ENCODE data around the gene REP15. TPM values are rescaled to one million over a fixed set of nuclear protein-coding genes. Genes with fewer than 3 reads are reported as not detected.
A peak's percentile ranks its signal among the peaks of the same experiment; 100 is the strongest.
"Not testable (repeated sequence)": the region's sequence is repeated elsewhere in the genome, so short reads cannot be mapped to it uniquely, and the experiment has no call there.

Gene REP15
- total and polyA plus RNA-seq, 5 donors from 2014 or later = 0.56 TPM; not detected in 4

DNA sequence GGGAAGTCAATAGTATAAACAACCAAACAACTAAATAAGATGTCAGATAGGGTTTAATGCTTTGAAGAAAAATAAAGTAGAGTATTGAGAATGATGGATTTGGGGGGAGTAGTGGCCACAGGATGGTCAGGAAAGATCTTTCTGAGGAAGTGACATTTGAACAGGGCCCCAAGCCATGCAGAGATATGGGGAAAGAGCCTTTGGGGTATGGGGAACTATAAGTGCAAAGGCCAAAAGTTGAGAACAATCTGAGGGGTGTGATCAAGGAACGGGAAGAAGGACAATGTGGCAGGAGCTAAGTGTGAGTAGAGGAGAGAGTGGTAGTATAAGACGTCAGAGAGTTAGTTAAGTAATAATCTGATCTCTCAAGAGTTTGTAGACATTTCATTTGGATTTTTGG lies 15.7 kb downstream of the REP15 start:
- H3K4me1 Mint-ChIP-seq = peaks cover 9 to 43% (median 33%) of the 10 kb centered on the region in 4 donors
- H3K36me3 Mint-ChIP-seq = no peaks in the 10 kb centered on the region
- H3K27ac Mint-ChIP-seq = peak overlapping the region; percentile 21 to 97 (median 95)
- peak overlapping the region; percentile 70 for H3K27ac ChIP-seq (ENCODE audit: insufficient read depth, low read length, poor library complexity, severe bottlenecking)
- peaks cover 27% of the 10 kb centered on the region for H3K4me1 ChIP-seq (ENCODE audit: control insufficient read depth, insufficient read depth, low read length, poor library complexity, severe bottlenecking)
- peak overlapping the region; percentile 93 for H3K4me3 ChIP-seq (ENCODE audit: low read depth, low read length)
- ATAC-seq (ENCODE audit: low read depth in 2 of 2) (no peak), DNase-seq (no peak)
- H3K9me3 ChIP-seq (ENCODE audit: control insufficient read depth in 2 of 2, low read length in 2 of 2) = no peaks in the 10 kb centered on the region
- H3K27me3 Mint-ChIP-seq = peaks cover 5% of the 10 kb centered on the region
- peak overlapping the region; percentile 90 to 97 (median 96) for H3K4me3 Mint-ChIP-seq
- H3K9me3 Mint-ChIP-seq = no peaks in the 10 kb centered on the region
- peaks cover 2% of the 10 kb centered on the region for H3K27me3 ChIP-seq (ENCODE audit: control insufficient read depth, insufficient read depth, low read length)
- peaks cover 17% of the 10 kb centered on the region for H3K36me3 ChIP-seq (ENCODE audit: control insufficient read depth, insufficient read depth, low read length)

- no peaks in the 10 kb centered on the region for H3K9me3 ChIP-seq (ENCODE audit: control insufficient read depth in 2 of 2, low read length in 2 of 2)
- no peaks in the 10 kb centered on the region for H3K27me3 Mint-ChIP-seq
- no peaks in the 10 kb centered on the region for H3K4me1 ChIP-seq (ENCODE audit: control insufficient read depth, insufficient read depth, low read length, poor library complexity, severe bottlenecking)
- H3K9me3 Mint-ChIP-seq = no peaks in the 10 kb centered on the region
- H3K27ac ChIP-seq (ENCODE audit: insufficient read depth, low read length, poor library complexity, severe bottlenecking) = no peak overlapping the region
- peaks cover 0 to 10% (median 7%) of the 10 kb centered on the region in 4 donors for H3K4me1 Mint-ChIP-seq
- H3K27me3 ChIP-seq (ENCODE audit: control insufficient read depth, insufficient read depth, low read length) = no peaks in the 10 kb centered on the region
- peaks cover 50% of the 10 kb centered on the region for H3K36me3 ChIP-seq (ENCODE audit: control insufficient read depth, insufficient read depth, low read length)
- H3K27ac Mint-ChIP-seq = no peak overlapping the region
- no peak overlapping the region for H3K4me3 ChIP-seq (ENCODE audit: low read depth, low read length)
- no peak overlapping the region for H3K4me3 Mint-ChIP-seq
- ATAC-seq (ENCODE audit: low read depth in 2 of 2) (no peak), DNase-seq (no peak)
- peaks cover 12% of the 10 kb centered on the region for H3K36me3 Mint-ChIP-seq
Measured at GRCh38 chr12:27723212-27723611, 27.0 kb downstream of the REP15 start.

GRCh38 chr12:27730097-27730588 lies 33.9 kb downstream of the REP15 start:
- Histone ChIP-seq H3K9me3 (ENCODE audit: control insufficient read depth in 2 of 2, low read length in 2 of 2) (no peaks in the 10 kb centered on the region), H3K4me1 (ENCODE audit: control insufficient read depth, insufficient read depth, low read length, poor library complexity, severe bottlenecking) (no peaks in the 10 kb centered on the region), H3K27me3 (ENCODE audit: control insufficient read depth, insufficient read depth, low read length) (no peaks in the 10 kb centered on the region), H3K36me3 (ENCODE audit: control insufficient read depth, insufficient read depth, low read length) (peaks cover 49% of the 10 kb centered on the region), H3K27ac (ENCODE audit: insufficient read depth, low read length, poor library complexity, severe bottlenecking) (no peak overlapping the region), H3K4me3 (ENCODE audit: low read depth, low read length) (no peak overlapping the region)
- DNase-seq (no peak), ATAC-seq (ENCODE audit: low read depth in 2 of 2) (no peak)
- Mint-ChIP-seq H3K9me3 (peaks cover 0 to 1% (median 0%) of the 10 kb centered on the region in 7 donors), H3K27ac (peak overlapping the region in 1 of 3 donors; percentile 53), H3K4me1 (peaks cover 0 to 15% (median 6%) of the 10 kb centered on the region in 4 donors), H3K4me3 (no peak overlapping the region), H3K27me3 (no peaks in the 10 kb centered on the region), H3K36me3 (peaks cover 27% of the 10 kb centered on the region)

GRCh38 chr12:27732281-27732680 lies 36.0 kb downstream of the REP15 start:
- no peaks in the 10 kb centered on the region for H3K9me3 ChIP-seq (ENCODE audit: control insufficient read depth in 2 of 2, low read length in 2 of 2)
- Mint-ChIP-seq H3K36me3 (peaks cover 28% of the 10 kb centered on the region), H3K4me1 (peaks cover 0 to 11% (median 8%) of the 10 kb centered on the region in 4 donors), H3K27me3 (no peaks in the 10 kb centered on the region), H3K4me3 (no peak overlapping the region), H3K9me3 (peaks cover 0 to 1% (median 0%) of the 10 kb centered on the region in 7 donors), H3K27ac (no peak overlapping the region)
- H3K36me3 ChIP-seq (ENCODE audit: control insufficient read depth, insufficient read depth, low read length) = peaks cover 47% of the 10 kb centered on the region
- H3K27ac ChIP-seq (ENCODE audit: insufficient read depth, low read length, poor library complexity, severe bottlenecking) = no peak overlapping the region
- peak in 1 of 3 donors; percentile 26 for DNase-seq
- H3K27me3 ChIP-seq (ENCODE audit: control insufficient read depth, insufficient read depth, low read length) = no peaks in the 10 kb centered on the region
- no peak overlapping the region for H3K4me3 ChIP-seq (ENCODE audit: low read depth, low read length)
- H3K4me1 ChIP-seq (ENCODE audit: control insufficient read depth, insufficient read depth, low read length, poor library complexity, severe bottlenecking) = no peaks in the 10 kb centered on the region
- peak in 1 of 2 donors; percentile 31 for ATAC-seq (ENCODE audit: low read depth in 2 of 2)

DNA sequence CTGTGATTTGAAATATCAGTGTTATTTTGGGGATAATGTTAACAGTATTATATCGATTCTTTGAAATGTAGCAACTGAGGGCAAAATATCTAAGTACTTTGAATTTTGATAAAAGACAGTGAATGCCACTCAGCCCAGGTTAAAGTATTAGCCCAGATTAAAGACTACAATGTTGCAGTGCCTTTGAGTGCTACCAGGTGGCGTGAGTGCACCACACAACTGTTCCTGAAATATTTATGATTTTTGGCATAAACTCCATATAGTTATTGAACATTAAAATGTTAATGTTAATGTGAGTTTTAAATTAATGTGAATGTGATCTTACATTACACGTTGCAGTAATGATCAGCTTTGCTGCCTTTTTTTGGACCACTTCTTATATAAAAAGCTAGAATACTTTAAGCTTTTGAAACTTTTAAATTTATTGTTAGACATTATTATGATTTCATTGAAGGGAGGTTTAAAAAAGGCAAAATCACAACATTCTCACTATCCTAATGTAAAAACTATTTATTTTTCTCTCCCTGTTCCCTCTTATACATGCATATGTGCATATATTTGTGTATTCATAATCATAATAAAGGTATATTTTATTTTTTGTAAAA lies 36.9 kb downstream of the REP15 start:
- peaks cover 0 to 1% (median 0%) of the 10 kb centered on the region in 7 donors for H3K9me3 Mint-ChIP-seq
- H3K4me3 ChIP-seq (ENCODE audit: low read depth, low read length) = no peak overlapping the region
- H3K4me1 ChIP-seq (ENCODE audit: control insufficient read depth, insufficient read depth, low read length, poor library complexity, severe bottlenecking) = no peaks in the 10 kb centered on the region
- H3K4me3 Mint-ChIP-seq = no peak overlapping the region
- no peaks in the 10 kb centered on the region for H3K27me3 ChIP-seq (ENCODE audit: control insufficient read depth, insufficient read depth, low read length)
- no peaks in the 10 kb centered on the region for H3K9me3 ChIP-seq (ENCODE audit: control insufficient read depth in 2 of 2, low read length in 2 of 2)
- no peak overlapping the region for H3K27ac ChIP-seq (ENCODE audit: insufficient read depth, low read length, poor library complexity, severe bottlenecking)
- H3K36me3 Mint-ChIP-seq = peaks cover 31% of the 10 kb centered on the region
- peaks cover 55% of the 10 kb centered on the region for H3K36me3 ChIP-seq (ENCODE audit: control insufficient read depth, insufficient read depth, low read length)
- H3K27me3 Mint-ChIP-seq = no peaks in the 10 kb centered on the region
- peaks cover 0 to 11% (median 8%) of the 10 kb centered on the region in 4 donors for H3K4me1 Mint-ChIP-seq
- DNase-seq = peak in 2 of 3 donors; percentile 55 to 60
- H3K27ac Mint-ChIP-seq = no peak overlapping the region
- ATAC-seq (ENCODE audit: low read depth in 2 of 2) = peak; percentile 71 to 73

DNA sequence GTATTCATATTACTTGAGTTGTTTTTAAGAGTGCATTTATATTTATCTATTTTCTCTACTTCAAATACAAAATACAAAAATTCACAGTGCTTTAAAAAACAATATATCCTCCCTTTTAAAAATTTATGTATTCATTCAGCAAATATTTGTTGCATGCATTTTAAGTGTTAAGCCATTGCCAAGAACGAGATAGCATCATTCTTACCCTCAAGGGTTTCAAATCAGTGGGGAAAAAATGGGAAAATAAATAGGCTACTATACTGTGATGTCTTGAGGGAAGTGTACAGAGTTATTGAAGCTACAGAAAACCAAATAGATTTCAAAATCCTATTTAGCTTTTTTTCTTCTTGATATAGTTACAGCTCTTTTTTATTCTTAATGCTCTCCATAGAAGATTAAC lies 37.5 kb downstream of the REP15 start:
- H3K4me1 Mint-ChIP-seq = peaks cover 0 to 10% (median 8%) of the 10 kb centered on the region in 4 donors
- peaks cover 31% of the 10 kb centered on the region for H3K36me3 Mint-ChIP-seq
- no peak overlapping the region for H3K27ac Mint-ChIP-seq
- H3K4me3 Mint-ChIP-seq = no peak overlapping the region
- Histone ChIP-seq H3K27ac (ENCODE audit: insufficient read depth, low read length, poor library complexity, severe bottlenecking) (no peak overlapping the region), H3K4me1 (ENCODE audit: control insufficient read depth, insufficient read depth, low read length, poor library complexity, severe bottlenecking) (no peaks in the 10 kb centered on the region), H3K27me3 (ENCODE audit: control insufficient read depth, insufficient read depth, low read length) (no peaks in the 10 kb centered on the region), H3K4me3 (ENCODE audit: low read depth, low read length) (no peak overlapping the region), H3K36me3 (ENCODE audit: control insufficient read depth, insufficient read depth, low read length) (peaks cover 62% of the 10 kb centered on the region), H3K9me3 (ENCODE audit: control insufficient read depth in 2 of 2, low read length in 2 of 2) (no peaks in the 10 kb centered on the region)
- no peaks in the 10 kb centered on the region for H3K27me3 Mint-ChIP-seq
- peaks cover 0 to 1% (median 0%) of the 10 kb centered on the region in 7 donors for H3K9me3 Mint-ChIP-seq
- ATAC-seq (ENCODE audit: low read depth in 2 of 2) (no peak), DNase-seq (no peak)

- H3K36me3 Mint-ChIP-seq = peaks cover 31% of the 10 kb centered on the region
- not testable (repeated sequence) for H3K27ac Mint-ChIP-seq; H3K9me3 Mint-ChIP-seq; H3K27me3 Mint-ChIP-seq; H3K27me3 ChIP-seq (ENCODE audit: control insufficient read depth, insufficient read depth, low read length); H3K4me3 Mint-ChIP-seq; H3K9me3 ChIP-seq (ENCODE audit: control insufficient read depth in 2 of 2, low read length in 2 of 2); ATAC-seq (ENCODE audit: low read depth in 2 of 2); H3K27ac ChIP-seq (ENCODE audit: insufficient read depth, low read length, poor library complexity, severe bottlenecking); DNase-seq; H3K4me3 ChIP-seq (ENCODE audit: low read depth, low read length); H3K4me1 Mint-ChIP-seq; H3K4me1 ChIP-seq (ENCODE audit: control insufficient read depth, insufficient read depth, low read length, poor library complexity, severe bottlenecking)
- H3K36me3 ChIP-seq (ENCODE audit: control insufficient read depth, insufficient read depth, low read length) = peaks cover 65% of the 10 kb centered on the region
Measured at GRCh38 chr12:27734321-27734720, 38.1 kb downstream of the REP15 start.

- H3K36me3 Mint-ChIP-seq = peaks cover 29% of the 10 kb centered on the region
- Histone ChIP-seq H3K9me3 (ENCODE audit: control insufficient read depth in 2 of 2, low read length in 2 of 2) (no peaks in the 10 kb centered on the region), H3K4me1 (ENCODE audit: control insufficient read depth, insufficient read depth, low read length, poor library complexity, severe bottlenecking) (no peaks in the 10 kb centered on the region), H3K27me3 (ENCODE audit: control insufficient read depth, insufficient read depth, low read length) (no peaks in the 10 kb centered on the region), H3K36me3 (ENCODE audit: control insufficient read depth, insufficient read depth, low read length) (peaks cover 52% of the 10 kb centered on the region), H3K4me3 (ENCODE audit: low read depth, low read length) (no peak overlapping the region), H3K27ac (ENCODE audit: insufficient read depth, low read length, poor library complexity, severe bottlenecking) (no peak overlapping the region)
- no peaks in the 10 kb centered on the region for H3K9me3 Mint-ChIP-seq
- no peak overlapping the region for H3K27ac Mint-ChIP-seq
- DNase-seq = no peak
- no peak overlapping the region for H3K4me3 Mint-ChIP-seq
- H3K27me3 Mint-ChIP-seq = no peaks in the 10 kb centered on the region
- ATAC-seq (ENCODE audit: low read depth in 2 of 2) = no peak
- peaks cover 7 to 11% (median 9%) of the 10 kb centered on the region in 4 donors for H3K4me1 Mint-ChIP-seq
Measured at GRCh38 chr12:27743601-27744000, 47.4 kb downstream of the REP15 start.
